Stimulated activated naive CD8-positive, alpha-beta T cell treated with anti-CD3 and anti-CD28 coated beads, Interleukin-15, Interleukin-2, amounts not matched to agents 100 ng/mL and 50 ng/mL, for 24 hours (primary cell): Measurements from ENCODE around the gene TLK1.
"Not testable (repeated sequence)": the region's sequence is repeated elsewhere in the genome, so short reads cannot be mapped to it uniquely, and the experiment has no call there.

Experiments
- H3K27ac Mint-ChIP-seq: one replicate; pipeline ENCODE4 v1.8.0; 2021; ENCODE audit warnings: mild to moderate bottlenecking, mixed read lengths
- H3K27me3 Mint-ChIP-seq: one replicate; pipeline ENCODE4 v1.8.0; 2021; ENCODE audit warnings: mixed read lengths
- H3K36me3 Mint-ChIP-seq: one replicate; pipeline ENCODE4 v1.8.0; 2021; ENCODE audit warnings: low read depth, mixed read lengths
- H3K4me1 Mint-ChIP-seq: one replicate; pipeline ENCODE4 v1.8.0; 2021; ENCODE audit warnings: low read depth, mixed read lengths
- H3K4me3 Mint-ChIP-seq: one replicate; pipeline ENCODE4 v1.8.0; 2021; ENCODE audit warnings: mild to moderate bottlenecking, mixed read lengths
- H3K9me3 Mint-ChIP-seq: one replicate; pipeline ENCODE4 v1.8.0; 2021; ENCODE audit warnings: mixed read lengths

TLK1 gene

GRCh38 chr2:171139860-171140259, 20.8 kb downstream of the TLK1 start:
- no peaks in the 10 kb centered on the region for H3K27me3 Mint-ChIP-seq
- no peaks in the 10 kb centered on the region for H3K9me3 Mint-ChIP-seq
- no peak overlapping the region for H3K4me3 Mint-ChIP-seq
- H3K27ac Mint-ChIP-seq, result no peak overlapping the region
- H3K4me1 Mint-ChIP-seq, result peaks cover 86% of the 10 kb centered on the region
- H3K36me3 Mint-ChIP-seq, result peaks cover 7% of the 10 kb centered on the region

- Mint-ChIP-seq H3K4me3 (peak overlapping the region; percentile 35), H3K9me3 (no peaks in the 10 kb centered on the region), H3K36me3 (peaks cover 3% of the 10 kb centered on the region), H3K4me1 (peaks cover 78% of the 10 kb centered on the region), H3K27ac (peak overlapping the region; percentile 80), H3K27me3 (no peaks in the 10 kb centered on the region)
Measured at GRCh38 chr2:171136024-171136423, 24.7 kb downstream of the TLK1 start.

- Mint-ChIP-seq H3K9me3 (no peaks in the 10 kb centered on the region), H3K27ac (no peak overlapping the region), H3K4me1 (peaks cover 65% of the 10 kb centered on the region), H3K36me3 (peaks cover under 1% of the 10 kb centered on the region), H3K27me3 (no peaks in the 10 kb centered on the region), H3K4me3 (no peak overlapping the region)
Measured at GRCh38 chr2:171134624-171135230, 26.0 kb downstream of the TLK1 start.

- Mint-ChIP-seq H3K9me3 (no peaks in the 10 kb centered on the region), H3K27ac (no peak overlapping the region), H3K27me3 (no peaks in the 10 kb centered on the region), H3K4me3 (no peak overlapping the region), H3K4me1 (peaks cover 57% of the 10 kb centered on the region), H3K36me3 (no peaks in the 10 kb centered on the region)
Measured at GRCh38 chr2:171132086-171132485, 28.6 kb downstream of the TLK1 start.

GRCh38 chr2:171128461-171128860, 32.2 kb downstream of the TLK1 start:
- no peak overlapping the region for H3K27ac Mint-ChIP-seq
- H3K4me1 Mint-ChIP-seq, result peaks cover 43% of the 10 kb centered on the region
- no peaks in the 10 kb centered on the region for H3K27me3 Mint-ChIP-seq
- H3K36me3 Mint-ChIP-seq, result no peaks in the 10 kb centered on the region
- no peak overlapping the region for H3K4me3 Mint-ChIP-seq
- H3K9me3 Mint-ChIP-seq, result no peaks in the 10 kb centered on the region

GRCh38 chr2:171124541-171124940, 36.2 kb downstream of the TLK1 start:
- Mint-ChIP-seq H3K36me3 (no peaks in the 10 kb centered on the region), H3K27ac (no peak overlapping the region), H3K27me3 (no peaks in the 10 kb centered on the region), H3K4me3 (no peak overlapping the region), H3K9me3 (no peaks in the 10 kb centered on the region), H3K4me1 (peaks cover 45% of the 10 kb centered on the region)

- Mint-ChIP-seq H3K36me3 (peaks cover 69% of the 10 kb centered on the region), H3K9me3 (peaks cover 4% of the 10 kb centered on the region), H3K4me3 (no peak overlapping the region), H3K27ac (no peak overlapping the region), H3K27me3 (no peaks in the 10 kb centered on the region), H3K4me1 (peaks cover 43% of the 10 kb centered on the region)
Measured at GRCh38 chr2:171109571-171109970, 51.1 kb downstream of the TLK1 start.

GRCh38 chr2:171109020-171109419, 51.7 kb downstream of the TLK1 start:
- Mint-ChIP-seq H3K4me3 (no peak overlapping the region), H3K9me3 (peaks cover 4% of the 10 kb centered on the region), H3K27ac (no peak overlapping the region), H3K27me3 (no peaks in the 10 kb centered on the region), H3K36me3 (peaks cover 64% of the 10 kb centered on the region), H3K4me1 (peaks cover 43% of the 10 kb centered on the region)

- Mint-ChIP-seq H3K9me3 (peaks cover 4% of the 10 kb centered on the region), H3K4me1 (peaks cover 51% of the 10 kb centered on the region), H3K36me3 (peaks cover 60% of the 10 kb centered on the region), H3K27me3 (no peaks in the 10 kb centered on the region), H3K4me3 (no peak overlapping the region), H3K27ac (no peak overlapping the region)
Measured at GRCh38 chr2:171107803-171108202, 52.9 kb downstream of the TLK1 start.

- Mint-ChIP-seq H3K27ac (no peak overlapping the region), H3K4me1 (peaks cover 49% of the 10 kb centered on the region)
Measured at GRCh38 chr2:171104379-171104778, 56.3 kb downstream of the TLK1 start.

GRCh38 chr2:171102802-171103201, 57.9 kb downstream of the TLK1 start:
- H3K27me3 Mint-ChIP-seq, result no peaks in the 10 kb centered on the region
- H3K27ac Mint-ChIP-seq, result no peak overlapping the region
- H3K36me3 Mint-ChIP-seq, result peaks cover 64% of the 10 kb centered on the region
- peaks cover 22% of the 10 kb centered on the region for H3K9me3 Mint-ChIP-seq
- no peak overlapping the region for H3K4me3 Mint-ChIP-seq
- H3K4me1 Mint-ChIP-seq, result peaks cover 41% of the 10 kb centered on the region

More at GRCh38 chr2:171104379-171104778, 56.3 kb downstream of the TLK1 start:
- H3K9me3 Mint-ChIP-seq, result peaks cover 10% of the 10 kb centered on the region
- no peaks in the 10 kb centered on the region for H3K27me3 Mint-ChIP-seq
- no peak overlapping the region for H3K4me3 Mint-ChIP-seq
- peaks cover 60% of the 10 kb centered on the region for H3K36me3 Mint-ChIP-seq

- peaks cover 33% of the 10 kb centered on the region for H3K4me1 Mint-ChIP-seq
- H3K27ac Mint-ChIP-seq, result no peak overlapping the region
- peaks cover 62% of the 10 kb centered on the region for H3K36me3 Mint-ChIP-seq
- H3K9me3 Mint-ChIP-seq, result peaks cover 28% of the 10 kb centered on the region
- H3K27me3 Mint-ChIP-seq, result no peaks in the 10 kb centered on the region
- no peak overlapping the region for H3K4me3 Mint-ChIP-seq
Measured at GRCh38 chr2:171100370-171100769, 60.3 kb downstream of the TLK1 start.

GRCh38 chr2:171098607-171099006, 62.1 kb downstream of the TLK1 start:
- Mint-ChIP-seq H3K4me3 (no peak overlapping the region), H3K27ac (no peak overlapping the region), H3K4me1 (peaks cover 43% of the 10 kb centered on the region), H3K9me3 (peaks cover 28% of the 10 kb centered on the region), H3K36me3 (peaks cover 60% of the 10 kb centered on the region), H3K27me3 (no peaks in the 10 kb centered on the region)

GRCh38 chr2:171095014-171095582, 65.6 kb downstream of the TLK1 start:
- no peak overlapping the region for H3K4me3 Mint-ChIP-seq
- peaks cover 28% of the 10 kb centered on the region for H3K9me3 Mint-ChIP-seq
- H3K36me3 Mint-ChIP-seq, result peaks cover 56% of the 10 kb centered on the region
- H3K4me1 Mint-ChIP-seq, result peaks cover 34% of the 10 kb centered on the region
- H3K27ac Mint-ChIP-seq, result peak overlapping the region; percentile 43
- H3K27me3 Mint-ChIP-seq, result no peaks in the 10 kb centered on the region

GRCh38 chr2:171091517-171091916, 69.2 kb downstream of the TLK1 start:
- Mint-ChIP-seq H3K36me3 (peaks cover 29% of the 10 kb centered on the region), H3K4me1 (peaks cover 57% of the 10 kb centered on the region)
- H3K27me3 Mint-ChIP-seq, H3K27ac Mint-ChIP-seq, H3K4me3 Mint-ChIP-seq, H3K9me3 Mint-ChIP-seq: not testable (repeated sequence)

GRCh38 chr2:171089489-171089888, 71.2 kb downstream of the TLK1 start:
- Mint-ChIP-seq H3K27ac (no peak overlapping the region), H3K4me1 (peaks cover 55% of the 10 kb centered on the region), H3K4me3 (no peak overlapping the region), H3K9me3 (no peaks in the 10 kb centered on the region), H3K36me3 (peaks cover 17% of the 10 kb centered on the region), H3K27me3 (no peaks in the 10 kb centered on the region)
